Ishikawa (cell line): ENCODE results near the gene ADAM19.

Source experiments
- CEBPB ChIP-seq: IDR thresholded peaks from 2 replicates; pipeline ENCODE4 v1.6.1; 2012
- CREB1 ChIP-seq: IDR thresholded peaks from 2 replicates; pipeline ENCODE4 v1.6.1; 2012; ENCODE audit warnings: low read depth
- EGR1 ChIP-seq: IDR thresholded peaks from 2 replicates; pipeline ENCODE4 v1.6.1; 2012
- EP300 ChIP-seq: IDR thresholded peaks from 2 replicates; pipeline ENCODE4 v1.6.1; 2012; ENCODE audit warnings: borderline replicate concordance
- FOXM1 ChIP-seq: IDR thresholded peaks from 2 replicates; pipeline ENCODE4 v1.6.1; 2012; ENCODE audit warnings: low read depth, borderline replicate concordance
- NFIC ChIP-seq: IDR thresholded peaks from 2 replicates; pipeline ENCODE4 v1.6.1; 2012
- RAD21 ChIP-seq: IDR thresholded peaks from 2 replicates; pipeline ENCODE4 v1.6.1; 2012; ENCODE audit warnings: low read depth
- TAF1 ChIP-seq: IDR thresholded peaks from 2 replicates; pipeline ENCODE4 v1.6.1; 2012; ENCODE audit warnings: low read depth, mild to moderate bottlenecking
- TCF12 ChIP-seq: IDR thresholded peaks from 2 replicates; pipeline ENCODE4 v1.6.1; 2012; ENCODE audit warnings: low read depth
- TEAD4 ChIP-seq: IDR thresholded peaks from 2 replicates; pipeline ENCODE4 v1.6.1; 2012
- YY1 ChIP-seq: IDR thresholded peaks from 2 replicates; pipeline ENCODE4 v1.6.1; 2012; ENCODE audit warnings: low read depth
- ZBTB7A ChIP-seq: IDR thresholded peaks from 2 replicates; pipeline ENCODE4 v1.6.1; 2012; ENCODE audit warnings: low read depth
- TF ChIP-seq, protein P1 (sequence below): IDR thresholded peaks from 2 replicates; pipeline ENCODE4 v1.6.1; 2012
- TF ChIP-seq, protein P2 (sequence below): IDR thresholded peaks from 2 replicates; pipeline ENCODE4 v1.6.1; 2012
- TF ChIP-seq, protein P3 (sequence below): IDR thresholded peaks from 2 replicates; pipeline ENCODE4 v1.6.1; 2012; ENCODE audit warnings: low read depth, mild to moderate bottlenecking

The ADAM19 gene

DNA sequence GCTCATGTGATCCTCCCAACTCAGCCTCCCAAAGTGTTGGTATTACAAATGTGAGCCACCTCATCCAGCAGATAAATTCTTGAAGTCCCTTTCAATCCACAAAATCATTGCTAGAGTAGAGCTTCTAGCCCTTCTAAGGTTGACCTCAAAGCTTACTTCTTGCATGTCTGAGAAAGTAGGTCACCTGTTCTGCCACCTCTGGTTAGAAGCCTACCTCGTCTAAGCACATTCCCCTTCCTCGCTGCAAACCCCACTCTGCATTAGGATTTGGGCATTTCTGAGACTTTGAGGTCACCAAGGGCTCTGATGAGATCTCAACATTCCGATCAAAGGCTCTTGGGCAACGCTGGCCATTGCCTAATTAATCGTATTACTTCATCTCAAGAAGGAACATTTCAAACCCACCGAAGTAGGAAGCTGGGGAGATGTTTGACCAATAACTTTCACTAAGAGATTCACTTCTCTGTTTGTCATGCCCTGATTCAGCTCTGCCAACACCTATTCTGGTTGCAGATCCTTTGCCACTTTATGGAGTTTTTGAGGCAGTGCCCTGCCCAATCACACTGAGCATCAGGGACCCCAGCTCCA, 8.6 kb downstream of the ADAM19 start:
- TF ChIP-seq CREB1 (no peak), TEAD4 (no peak), TAF1 (no peak), FOXM1 (no peak), YY1 (no peak), TCF12 (no peak), RAD21 (no peak)
- TF ChIP-seq, protein P1, sequence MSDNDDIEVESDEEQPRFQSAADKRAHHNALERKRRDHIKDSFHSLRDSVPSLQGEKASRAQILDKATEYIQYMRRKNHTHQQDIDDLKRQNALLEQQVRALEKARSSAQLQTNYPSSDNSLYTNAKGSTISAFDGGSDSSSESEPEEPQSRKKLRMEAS = no peak
- TF ChIP-seq, protein P2, sequence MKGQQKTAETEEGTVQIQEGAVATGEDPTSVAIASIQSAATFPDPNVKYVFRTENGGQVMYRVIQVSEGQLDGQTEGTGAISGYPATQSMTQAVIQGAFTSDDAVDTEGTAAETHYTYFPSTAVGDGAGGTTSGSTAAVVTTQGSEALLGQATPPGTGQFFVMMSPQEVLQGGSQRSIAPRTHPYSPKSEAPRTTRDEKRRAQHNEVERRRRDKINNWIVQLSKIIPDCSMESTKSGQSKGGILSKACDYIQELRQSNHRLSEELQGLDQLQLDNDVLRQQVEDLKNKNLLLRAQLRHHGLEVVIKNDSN = no peak
- TF ChIP-seq, protein P3, sequence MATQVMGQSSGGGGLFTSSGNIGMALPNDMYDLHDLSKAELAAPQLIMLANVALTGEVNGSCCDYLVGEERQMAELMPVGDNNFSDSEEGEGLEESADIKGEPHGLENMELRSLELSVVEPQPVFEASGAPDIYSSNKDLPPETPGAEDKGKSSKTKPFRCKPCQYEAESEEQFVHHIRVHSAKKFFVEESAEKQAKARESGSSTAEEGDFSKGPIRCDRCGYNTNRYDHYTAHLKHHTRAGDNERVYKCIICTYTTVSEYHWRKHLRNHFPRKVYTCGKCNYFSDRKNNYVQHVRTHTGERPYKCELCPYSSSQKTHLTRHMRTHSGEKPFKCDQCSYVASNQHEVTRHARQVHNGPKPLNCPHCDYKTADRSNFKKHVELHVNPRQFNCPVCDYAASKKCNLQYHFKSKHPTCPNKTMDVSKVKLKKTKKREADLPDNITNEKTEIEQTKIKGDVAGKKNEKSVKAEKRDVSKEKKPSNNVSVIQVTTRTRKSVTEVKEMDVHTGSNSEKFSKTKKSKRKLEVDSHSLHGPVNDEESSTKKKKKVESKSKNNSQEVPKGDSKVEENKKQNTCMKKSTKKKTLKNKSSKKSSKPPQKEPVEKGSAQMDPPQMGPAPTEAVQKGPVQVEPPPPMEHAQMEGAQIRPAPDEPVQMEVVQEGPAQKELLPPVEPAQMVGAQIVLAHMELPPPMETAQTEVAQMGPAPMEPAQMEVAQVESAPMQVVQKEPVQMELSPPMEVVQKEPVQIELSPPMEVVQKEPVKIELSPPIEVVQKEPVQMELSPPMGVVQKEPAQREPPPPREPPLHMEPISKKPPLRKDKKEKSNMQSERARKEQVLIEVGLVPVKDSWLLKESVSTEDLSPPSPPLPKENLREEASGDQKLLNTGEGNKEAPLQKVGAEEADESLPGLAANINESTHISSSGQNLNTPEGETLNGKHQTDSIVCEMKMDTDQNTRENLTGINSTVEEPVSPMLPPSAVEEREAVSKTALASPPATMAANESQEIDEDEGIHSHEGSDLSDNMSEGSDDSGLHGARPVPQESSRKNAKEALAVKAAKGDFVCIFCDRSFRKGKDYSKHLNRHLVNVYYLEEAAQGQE = no peak

DNA sequence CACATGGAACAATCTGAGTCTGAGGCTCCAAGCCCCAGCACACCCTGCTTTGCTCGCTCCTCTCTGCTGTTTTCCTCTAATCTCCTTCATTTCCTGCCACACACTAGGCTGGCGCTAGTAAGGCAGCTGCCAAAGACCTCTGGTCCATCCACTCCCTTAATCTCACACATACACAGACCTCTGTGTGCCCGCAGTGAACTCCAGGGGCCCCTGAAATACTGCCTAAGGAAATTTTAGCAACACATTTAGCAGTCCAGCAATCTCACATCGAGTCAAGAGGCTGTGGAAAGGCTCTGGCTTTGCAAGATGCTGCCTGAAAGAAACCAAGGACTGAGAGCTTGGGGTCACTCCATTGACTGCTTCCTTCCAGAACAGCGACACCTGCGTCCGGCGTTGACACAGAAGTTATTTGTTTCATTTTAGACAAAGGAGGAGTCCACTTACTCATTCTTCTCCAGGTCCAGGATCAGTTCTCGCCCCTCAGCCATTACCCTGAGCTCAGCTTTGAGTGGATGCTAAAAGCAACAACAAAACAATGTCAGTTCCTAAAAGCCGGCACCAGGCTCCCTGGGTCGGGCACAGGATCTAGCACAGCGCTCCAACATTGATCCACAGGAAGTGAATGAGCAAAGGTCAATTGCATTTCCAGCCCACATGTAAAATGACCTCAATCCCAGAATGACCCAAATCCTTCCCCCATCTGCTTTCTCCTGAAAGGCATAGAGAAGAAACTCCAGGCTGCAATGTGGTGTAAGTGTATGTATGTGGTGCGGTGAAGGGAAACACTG, 11.5 kb downstream of the ADAM19 start:
- TF ChIP-seq TEAD4 = no peak
- TF ChIP-seq, protein P1 = no peak

DNA sequence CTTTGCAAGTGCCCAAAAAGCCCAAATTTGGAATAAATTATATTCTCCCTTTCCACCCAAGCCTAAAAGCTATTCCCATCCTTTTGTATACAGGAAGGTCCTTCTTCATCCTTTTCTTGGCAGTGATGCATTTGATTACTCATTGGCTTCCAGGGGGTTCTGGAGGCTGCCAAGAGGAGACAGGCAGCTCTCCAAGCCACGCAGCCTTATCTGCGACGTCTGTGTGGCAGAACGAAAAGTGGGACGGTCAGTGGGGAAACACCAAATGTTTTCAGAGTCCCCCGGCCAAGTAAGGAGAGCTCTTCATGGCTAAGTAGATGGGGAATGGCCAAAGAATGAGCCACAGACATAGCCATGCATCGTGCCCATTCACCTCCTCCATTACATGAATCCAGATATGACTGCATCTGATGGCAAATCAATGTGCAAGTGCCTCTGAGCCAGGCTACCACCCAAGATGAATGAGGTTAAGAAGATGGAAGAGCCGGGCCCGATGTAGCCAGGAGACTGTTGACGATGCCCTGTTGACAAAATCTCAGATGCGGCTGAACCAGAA, 12.1 kb downstream of the ADAM19 start:
- TF ChIP-seq EP300 (no peak), TCF12 (no peak), TEAD4 (no peak), TAF1 (no peak), CEBPB (no peak)
- TF ChIP-seq, protein P3 = no peak

DNA sequence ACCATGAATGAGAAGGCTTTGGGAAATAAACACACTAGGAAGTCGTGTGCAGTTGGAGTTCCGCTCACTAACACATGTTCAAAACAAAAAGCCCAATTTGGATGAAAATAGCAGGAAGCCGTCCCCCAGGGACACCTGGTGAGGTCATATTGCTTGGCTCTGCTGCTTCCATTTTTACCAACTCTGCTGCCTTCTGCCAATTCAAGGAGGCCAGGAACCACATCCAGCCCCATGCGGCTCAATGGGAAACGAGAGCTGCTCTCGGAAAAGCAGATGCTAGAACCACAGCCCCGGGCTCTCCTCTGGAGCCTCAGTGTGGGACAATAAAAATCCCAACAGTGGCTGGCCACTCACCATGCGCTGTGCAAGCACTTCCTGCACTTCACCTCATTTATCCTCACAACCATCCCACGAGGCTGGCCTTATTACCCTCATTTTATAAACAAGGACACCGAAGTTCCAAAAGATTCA, 13.4 kb downstream of the ADAM19 start:
- TF ChIP-seq EGR1 (no peak), TEAD4 (no peak), CEBPB (no peak), YY1 (no peak), TCF12 (no peak), TAF1 (no peak), ZBTB7A (no peak), NFIC (no peak), EP300 (no peak), CREB1 (no peak), RAD21 (no peak), FOXM1 (no peak)
- TF ChIP-seq, protein P2 = no peak
- TF ChIP-seq, protein P1 = no peak
- TF ChIP-seq, protein P3 = no peak
